HEK293 (cell line): ENCODE data around the gene OR4E1.
"Not testable (repeated sequence)": the region's sequence is repeated elsewhere in the genome, so short reads cannot be mapped to it uniquely, and the experiment has no call there.

Experiments used
- CTCF ChIA-PET: fragments of 350-600 bp; formaldehyde crosslinking; extraction: SDS; loops from one replicate; lab custom pipeline; 2021; ENCODE audit warnings: antibody characterized with exemption; lab: Yijun Ruan, JAX
- POLR2A ChIA-PET: fragments of 300-600 bp; formaldehyde crosslinking; extraction: SDS; loops from one replicate; lab custom pipeline; 2020; ENCODE audit warnings: antibody characterized with exemption, inconsistent platforms; lab: Yijun Ruan, JAX
- H3K27ac ChIP-seq: fragments of 200-500 bp; sonication (Bioruptor generic); 2 replicates; pipeline ENCODE4 v1.5.1; 2014; ENCODE audit warnings: low read depth, low read length, control low read depth, inconsistent platforms; ENCODE audit errors: extremely low read depth
- H3K36me3 ChIP-seq, 2 experiments: fragments of 200-500 bp in 1 of 2; sonication (Bioruptor generic) in 1 of 2; 1 replicate in 1 of 2; 2 replicates in 1 of 2; pipeline ENCODE4 v1.5.1; 2014 to 2017; ENCODE audit warnings: inconsistent platforms in 2 of 2, low read length in 2 of 2; ENCODE audit not compliant: control insufficient read depth in 2 of 2, insufficient read depth in 1 of 2
- H3K4me1 ChIP-seq: fragments of 200-500 bp; sonication (Bioruptor generic); 2 replicates; pipeline ENCODE4 v1.5.1; 2014; ENCODE audit warnings: mild to moderate bottlenecking, low read length, inconsistent platforms; ENCODE audit not compliant: control insufficient read depth, insufficient read depth
- H3K4me3 ChIP-seq: 2 replicates; pipeline ENCODE4 v1.5.1; 2011; ENCODE audit warnings: low read depth, mild to moderate bottlenecking, control low read depth, low read length, moderate library complexity
- H3K9me3 ChIP-seq: fragments of 200-500 bp; sonication (Bioruptor generic); 2 replicates; pipeline ENCODE4 v1.5.1; 2014; ENCODE audit warnings: low read depth, low read length, inconsistent platforms; ENCODE audit not compliant: control insufficient read depth, insufficient read depth
- GLIS1 ChIP-seq: fragments of 450-650 bp; formaldehyde crosslinking; IDR thresholded peaks from 2 replicates; pipeline ENCODE4 v1.5.1; 2016; ENCODE audit warnings: missing biosample characterization, missing genetic modification characterization
- HOXD13 ChIP-seq: sonication (generic); formaldehyde crosslinking; IDR thresholded peaks from 2 replicates; pipeline ENCODE4 v1.8.0; 2022; ENCODE audit warnings: missing genetic modification reagents, borderline replicate concordance
- MYNN ChIP-seq: fragments of 450-650 bp; formaldehyde crosslinking; IDR thresholded peaks from 2 replicates; pipeline ENCODE4 v1.5.1; 2016; ENCODE audit warnings: missing biosample characterization, missing genetic modification characterization, borderline replicate concordance
- SP3 ChIP-seq: fragments of 450-650 bp; formaldehyde crosslinking; IDR thresholded peaks from 2 replicates; pipeline ENCODE4 v1.5.1; 2016; ENCODE audit warnings: missing biosample characterization, missing genetic modification characterization
- YY1 ChIP-seq: fragments of 450-650 bp; formaldehyde crosslinking; IDR thresholded peaks from 2 replicates; pipeline ENCODE4 v1.5.1; 2018; ENCODE audit warnings: missing biosample characterization, missing genetic modification characterization
- ZBTB10 ChIP-seq: fragments of 450-650 bp; formaldehyde crosslinking; IDR thresholded peaks from 2 replicates; pipeline ENCODE4 v1.5.1; 2016; ENCODE audit warnings: missing biosample characterization, missing genetic modification characterization
- ZBTB8A ChIP-seq: fragments of 450-650 bp; formaldehyde crosslinking; IDR thresholded peaks from 2 replicates; pipeline ENCODE4 v1.5.1; 2016; ENCODE audit warnings: missing biosample characterization, missing genetic modification characterization
- ZEB2 ChIP-seq: fragments of 450-650 bp; formaldehyde crosslinking; IDR thresholded peaks from 2 replicates; pipeline ENCODE4 v1.5.1; 2016; ENCODE audit warnings: missing biosample characterization, missing genetic modification characterization
- ZFP37 ChIP-seq: fragments of 450-650 bp; formaldehyde crosslinking; IDR thresholded peaks from 2 replicates; pipeline ENCODE4 v1.5.1; 2016; ENCODE audit warnings: missing biosample characterization, missing genetic modification characterization
- ZIC2 ChIP-seq: fragments of 450-650 bp; formaldehyde crosslinking; IDR thresholded peaks from 2 replicates; pipeline ENCODE4 v1.5.1; 2016; ENCODE audit warnings: missing biosample characterization, missing genetic modification characterization
- ZNF114 ChIP-seq: fragments of 450-650 bp; formaldehyde crosslinking; IDR thresholded peaks from 2 replicates; pipeline ENCODE4 v1.5.0; 2017; ENCODE audit warnings: missing biosample characterization, missing genetic modification characterization
- ZNF138 ChIP-seq: fragments of 450-650 bp; formaldehyde crosslinking; IDR thresholded peaks from 2 replicates; pipeline ENCODE4 v1.5.1; 2016; ENCODE audit warnings: missing biosample characterization, missing genetic modification characterization, borderline replicate concordance
- ZNF148 ChIP-seq: fragments of 450-650 bp; formaldehyde crosslinking; IDR thresholded peaks from 2 replicates; pipeline ENCODE4 v1.5.0; 2017; ENCODE audit warnings: missing biosample characterization, missing genetic modification characterization, borderline replicate concordance
- ZNF341 ChIP-seq: fragments of 450-650 bp; formaldehyde crosslinking; IDR thresholded peaks from 2 replicates; pipeline ENCODE4; 2016; ENCODE audit warnings: low read depth, missing biosample characterization, missing genetic modification characterization
- ZNF362 ChIP-seq: fragments of 450-650 bp; formaldehyde crosslinking; IDR thresholded peaks from 2 replicates; pipeline ENCODE4 v1.5.1; 2016; ENCODE audit warnings: missing biosample characterization, missing genetic modification characterization
- ZNF488 ChIP-seq: fragments of 450-650 bp; formaldehyde crosslinking; IDR thresholded peaks from 2 replicates; pipeline ENCODE4 v1.5.1; 2016; ENCODE audit warnings: missing biosample characterization, missing genetic modification characterization
- ZNF514 ChIP-seq: fragments of 450-650 bp; formaldehyde crosslinking; IDR thresholded peaks from 2 replicates; pipeline ENCODE4 v1.5.1; 2016; ENCODE audit warnings: missing biosample characterization, missing genetic modification characterization
- ZNF561 ChIP-seq: fragments of 450-650 bp; IDR thresholded peaks from 2 replicates; pipeline ENCODE4 v1.5.1; 2018; ENCODE audit warnings: missing biosample characterization, missing genetic modification characterization, borderline replicate concordance
- ZNF571 ChIP-seq: fragments of 450-650 bp; formaldehyde crosslinking; IDR thresholded peaks from 2 replicates; pipeline ENCODE4 v1.5.0; 2017; ENCODE audit warnings: missing biosample characterization, missing genetic modification characterization
- ZNF654 ChIP-seq: fragments of 450-650 bp; formaldehyde crosslinking; IDR thresholded peaks from 2 replicates; pipeline ENCODE4 v1.5.1; 2016; ENCODE audit warnings: low read depth, missing biosample characterization, missing genetic modification characterization
- ZNF707 ChIP-seq: fragments of 450-650 bp; formaldehyde crosslinking; IDR thresholded peaks from 2 replicates; pipeline ENCODE4 v1.5.1; 2016; ENCODE audit warnings: missing biosample characterization, missing genetic modification characterization
- ZNF843 ChIP-seq: fragments of 450-650 bp; formaldehyde crosslinking; IDR thresholded peaks from 2 replicates; pipeline ENCODE4 v1.5.1; 2016; ENCODE audit warnings: missing biosample characterization, missing genetic modification characterization

Gene OR4E1

GRCh38 chr14:21699551-21699950, 25.9 kb upstream of the OR4E1 start:
- Histone ChIP-seq H3K27ac (no peak overlapping the region), H3K36me3 (no peaks in the 10 kb centered on the region), H3K4me1 (peaks cover 26% of the 10 kb centered on the region), H3K4me3 (no peak overlapping the region), H3K9me3 (no peaks in the 10 kb centered on the region)
- CTCF ChIA-PET = interaction anchor here (1.4 kb wide), 1 partner anchor 12 kb away, joined by 5 read pairs; no protein-coding TSS in a partner anchor
- POLR2A ChIA-PET = no interaction called here
- TF ChIP-seq GLIS1 (tag by site-specific recombination) (0 out of 2 replicates have a peak, but pooled peaks have one; percentile 11), ZIC2 (tag by site-specific recombination) (peak; percentile 24; the same call in 1 of the 2 replicates), ZNF571 (tag by site-specific recombination) (no peak), ZNF341 (0 out of 2 replicates have a peak, but pooled peaks have one; percentile 3)
- TF ChIP-seq, all 188 proteins: peak for 3

GRCh38 chr14:21698538-21698937, 24.9 kb upstream of the OR4E1 start:
- H3K4me3 ChIP-seq, H3K36me3 ChIP-seq, POLR2A ChIA-PET, H3K9me3 ChIP-seq, H3K27ac ChIP-seq: not testable (repeated sequence)
- H3K4me1 ChIP-seq = peaks cover 17% of the 10 kb centered on the region
- CTCF ChIA-PET = interaction anchor here (1.4 kb wide), 1 partner anchor 13 kb away, joined by 5 read pairs; no protein-coding TSS in a partner anchor

GRCh38 chr14:21697662-21698061, 24.0 kb upstream of the OR4E1 start:
- POLR2A ChIA-PET, H3K36me3 ChIP-seq, H3K27ac ChIP-seq, H3K4me1 ChIP-seq, CTCF ChIA-PET, H3K4me3 ChIP-seq, H3K9me3 ChIP-seq: not testable (repeated sequence)

- H3K36me3 ChIP-seq = no peaks in the 10 kb centered on the region
- POLR2A ChIA-PET = no interaction called here
- H3K4me3 ChIP-seq = no peak overlapping the region
- H3K9me3 ChIP-seq = no peaks in the 10 kb centered on the region
- CTCF ChIA-PET = interaction anchor here (0.5 to 2.0 kb wide), 5 partner anchors 8 to 54 kb away, joined by 3 to 6 read pairs (median 3); no protein-coding TSS in a partner anchor
- no peak overlapping the region for H3K27ac ChIP-seq
- peaks cover 6% of the 10 kb centered on the region for H3K4me1 ChIP-seq
- TF ChIP-seq ZNF654 = no peak
- TF ChIP-seq ZNF561 (tag by site-specific recombination) = no peak
- TF ChIP-seq ZNF843 (tag by site-specific recombination) = peak; percentile 96
- no peak for TF ChIP-seq ZNF514 (tag by site-specific recombination)
- TF ChIP-seq ZNF148 (tag by site-specific recombination) = no peak
- TF ChIP-seq YY1 (tag by site-specific recombination) = peak; percentile 45; the same call in 1 of the 2 replicates
- peak; percentile 73 for TF ChIP-seq ZBTB8A (tag by site-specific recombination)
- 0 out of 2 replicates have a peak, but pooled peaks have one; percentile 47 for TF ChIP-seq HOXD13 (CRISPR knock-in tag)
- no peak for TF ChIP-seq MYNN (tag by site-specific recombination)
- peak; percentile 88 for TF ChIP-seq ZEB2
- TF ChIP-seq ZFP37 (tag by site-specific recombination) = no peak
- no peak for TF ChIP-seq ZNF114 (tag by site-specific recombination)
- no peak for TF ChIP-seq ZBTB10 (tag by site-specific recombination)
- TF ChIP-seq SP3 = no peak
- no peak for TF ChIP-seq ZNF138 (tag by site-specific recombination)
- no peak for TF ChIP-seq ZNF707 (tag by site-specific recombination)
- TF ChIP-seq ZNF362 = no peak
- peak; percentile 57; the same call in 1 of the 2 replicates for TF ChIP-seq ZNF488 (tag by site-specific recombination)
Measured at GRCh38 chr14:21694425-21694824, 20.8 kb upstream of the OR4E1 start.
